ENCODE results near the gene NHS. TPM values are rescaled to one million over a fixed set of nuclear protein-coding genes. Genes with fewer than 3 reads are reported as not detected.

The NHS gene
- polyA plus RNA-seq, 2 donors, result 0.78 to 1.7 TPM

GRCh38 chrX:17456526-17456925 lies 81.5 kb downstream of the NHS start:
- Histone ChIP-seq H3K9me3 (ENCODE audit: control insufficient read depth in 2 of 2, insufficient read depth in 1 of 2, low read depth in 1 of 2, low read length in 1 of 2) (no peaks in the 10 kb centered on the region), H3K27ac (ENCODE audit: low read depth in 2 of 2, low read length in 1 of 2) (no peak overlapping the region), H3K4me3 (ENCODE audit: low read depth in 1 of 2, low read length in 2 of 2) (no peak overlapping the region), H3K4me1 (ENCODE audit: control insufficient read depth in 2 of 2, insufficient read depth in 2 of 2, low read length in 1 of 2) (no peaks in the 10 kb centered on the region), H3K36me3 (ENCODE audit: control insufficient read depth in 2 of 2, insufficient read depth in 2 of 2, low read length in 1 of 2) (no peaks in the 10 kb centered on the region), H3K27me3 (ENCODE audit: control insufficient read depth in 1 of 2, insufficient read depth in 2 of 2, low read length in 2 of 2) (no peaks in the 10 kb centered on the region)
- WGBS, 2 donors, result 63 to 67% methylated on average over 6 of the region's 6 CpGs

GRCh38 chrX:17459008-17459611 lies 84.1 kb downstream of the NHS start:
- Histone ChIP-seq H3K36me3 (ENCODE audit: control insufficient read depth in 2 of 2, insufficient read depth in 2 of 2, low read length in 1 of 2) (no peaks in the 10 kb centered on the region), H3K4me3 (ENCODE audit: low read depth in 1 of 2, low read length in 2 of 2) (no peak overlapping the region), H3K27me3 (ENCODE audit: control insufficient read depth in 1 of 2, insufficient read depth in 2 of 2, low read length in 2 of 2) (no peaks in the 10 kb centered on the region), H3K27ac (ENCODE audit: low read depth in 2 of 2, low read length in 1 of 2) (no peak overlapping the region), H3K9me3 (ENCODE audit: control insufficient read depth in 2 of 2, insufficient read depth in 1 of 2, low read depth in 1 of 2, low read length in 1 of 2) (no peaks in the 10 kb centered on the region), H3K4me1 (ENCODE audit: control insufficient read depth in 2 of 2, insufficient read depth in 2 of 2, low read length in 1 of 2) (no peaks in the 10 kb centered on the region)
- 22 to 46% methylated on average over 4 of the region's 4 CpGs for WGBS, 2 donors

- Histone ChIP-seq H3K27me3 (ENCODE audit: control insufficient read depth in 1 of 2, insufficient read depth in 2 of 2, low read length in 2 of 2) (no peaks in the 10 kb centered on the region), H3K4me3 (ENCODE audit: low read depth in 1 of 2, low read length in 2 of 2) (no peak overlapping the region), H3K27ac (ENCODE audit: low read depth in 2 of 2, low read length in 1 of 2) (no peak overlapping the region), H3K36me3 (ENCODE audit: control insufficient read depth in 2 of 2, insufficient read depth in 2 of 2, low read length in 1 of 2) (no peaks in the 10 kb centered on the region), H3K4me1 (ENCODE audit: control insufficient read depth in 2 of 2, insufficient read depth in 2 of 2, low read length in 1 of 2) (no peaks in the 10 kb centered on the region), H3K9me3 (ENCODE audit: control insufficient read depth in 2 of 2, insufficient read depth in 1 of 2, low read depth in 1 of 2, low read length in 1 of 2) (no peaks in the 10 kb centered on the region)
- 10 to 59% methylated on average over 1 of the region's 1 CpG for WGBS, 2 donors
These were observed 84.7 kb downstream of the NHS start for GRCh38 chrX:17459661-17460060.

GRCh38 chrX:17462881-17463280 lies 87.9 kb downstream of the NHS start:
- 81 to 94% methylated on average over 1 of the region's 1 CpG for WGBS, 2 donors
- no peak overlapping the region for H3K4me3 ChIP-seq (ENCODE audit: low read depth in 1 of 2, low read length in 2 of 2)
- no peaks in the 10 kb centered on the region for H3K27me3 ChIP-seq (ENCODE audit: control insufficient read depth in 1 of 2, insufficient read depth in 2 of 2, low read length in 2 of 2)
- no peaks in the 10 kb centered on the region for H3K4me1 ChIP-seq (ENCODE audit: control insufficient read depth in 2 of 2, insufficient read depth in 2 of 2, low read length in 1 of 2)
- no peaks in the 10 kb centered on the region for H3K36me3 ChIP-seq (ENCODE audit: control insufficient read depth in 2 of 2, insufficient read depth in 2 of 2, low read length in 1 of 2)
- H3K9me3 ChIP-seq (ENCODE audit: control insufficient read depth in 2 of 2, insufficient read depth in 1 of 2, low read depth in 1 of 2, low read length in 1 of 2), result no peaks in the 10 kb centered on the region
- H3K27ac ChIP-seq (ENCODE audit: low read depth in 2 of 2, low read length in 1 of 2), result no peak overlapping the region

- Histone ChIP-seq H3K4me3 (ENCODE audit: low read depth in 1 of 2, low read length in 2 of 2) (no peak overlapping the region), H3K27ac (ENCODE audit: low read depth in 2 of 2, low read length in 1 of 2) (no peak overlapping the region), H3K4me1 (ENCODE audit: control insufficient read depth in 2 of 2, insufficient read depth in 2 of 2, low read length in 1 of 2) (no peaks in the 10 kb centered on the region), H3K27me3 (ENCODE audit: control insufficient read depth in 1 of 2, insufficient read depth in 2 of 2, low read length in 2 of 2) (no peaks in the 10 kb centered on the region), H3K36me3 (ENCODE audit: control insufficient read depth in 2 of 2, insufficient read depth in 2 of 2, low read length in 1 of 2) (no peaks in the 10 kb centered on the region), H3K9me3 (ENCODE audit: control insufficient read depth in 2 of 2, insufficient read depth in 1 of 2, low read depth in 1 of 2, low read length in 1 of 2) (no peaks in the 10 kb centered on the region)
These were observed 89.2 kb downstream of the NHS start for GRCh38 chrX:17464194-17464593.

DNA sequence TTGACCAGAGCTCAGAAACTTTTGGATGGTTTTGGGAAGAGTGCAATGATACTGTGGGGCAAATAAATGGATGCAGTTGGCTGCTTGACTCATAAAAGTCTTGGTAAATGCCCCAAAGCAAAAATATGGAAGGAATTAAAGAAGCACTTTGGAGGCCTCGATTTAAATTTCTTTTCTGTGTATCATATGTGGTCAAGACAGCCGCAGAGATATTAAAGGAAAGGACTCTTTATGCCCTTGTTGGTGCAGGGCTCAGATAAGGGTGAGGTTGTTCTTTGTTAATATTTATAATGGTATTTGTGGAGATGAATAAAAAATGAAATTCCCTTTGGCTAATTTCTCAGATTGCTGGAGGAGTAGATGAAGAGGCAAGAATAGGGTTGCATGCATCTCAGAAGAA lies 90.2 kb downstream of the NHS start:
- H3K36me3 ChIP-seq (ENCODE audit: control insufficient read depth in 2 of 2, insufficient read depth in 2 of 2, low read length in 1 of 2), result no peaks in the 10 kb centered on the region
- no peaks in the 10 kb centered on the region for H3K9me3 ChIP-seq (ENCODE audit: control insufficient read depth in 2 of 2, insufficient read depth in 1 of 2, low read depth in 1 of 2, low read length in 1 of 2)
- WGBS, 2 donors, result 67 to 83% methylated on average over 2 of the region's 2 CpGs
- no peak overlapping the region for H3K4me3 ChIP-seq (ENCODE audit: low read depth in 1 of 2, low read length in 2 of 2)
- H3K4me1 ChIP-seq (ENCODE audit: control insufficient read depth in 2 of 2, insufficient read depth in 2 of 2, low read length in 1 of 2), result no peaks in the 10 kb centered on the region
- H3K27ac ChIP-seq (ENCODE audit: low read depth in 2 of 2, low read length in 1 of 2), result no peak overlapping the region
- no peaks in the 10 kb centered on the region for H3K27me3 ChIP-seq (ENCODE audit: control insufficient read depth in 1 of 2, insufficient read depth in 2 of 2, low read length in 2 of 2)

DNA sequence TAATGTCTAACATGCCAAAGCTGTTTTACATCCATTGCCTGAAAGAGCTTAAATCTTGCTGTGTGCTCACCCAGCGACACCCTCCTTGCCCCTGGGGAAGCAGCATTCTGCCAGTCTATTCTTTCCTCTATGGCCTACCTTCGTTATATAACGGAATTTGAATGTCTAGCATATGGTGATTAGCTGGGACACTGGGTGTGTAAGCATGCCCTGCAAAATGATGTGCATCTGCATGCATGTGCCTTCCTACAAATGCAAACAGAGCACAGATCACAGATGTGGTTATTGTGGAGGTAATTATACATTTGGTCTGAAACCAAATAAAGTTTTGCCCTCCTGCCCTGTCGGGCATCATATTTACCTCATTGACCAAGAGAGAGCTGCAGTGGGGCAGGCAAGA lies 90.8 kb downstream of the NHS start:
- Histone ChIP-seq H3K4me3 (ENCODE audit: low read depth in 1 of 2, low read length in 2 of 2) (no peak overlapping the region), H3K4me1 (ENCODE audit: control insufficient read depth in 2 of 2, insufficient read depth in 2 of 2, low read length in 1 of 2) (no peaks in the 10 kb centered on the region), H3K36me3 (ENCODE audit: control insufficient read depth in 2 of 2, insufficient read depth in 2 of 2, low read length in 1 of 2) (no peaks in the 10 kb centered on the region), H3K27me3 (ENCODE audit: control insufficient read depth in 1 of 2, insufficient read depth in 2 of 2, low read length in 2 of 2) (no peaks in the 10 kb centered on the region), H3K9me3 (ENCODE audit: control insufficient read depth in 2 of 2, insufficient read depth in 1 of 2, low read depth in 1 of 2, low read length in 1 of 2) (no peaks in the 10 kb centered on the region), H3K27ac (ENCODE audit: low read depth in 2 of 2, low read length in 1 of 2) (no peak overlapping the region)
- WGBS, 2 donors, result 77 to 83% methylated on average over 4 of the region's 4 CpGs

DNA sequence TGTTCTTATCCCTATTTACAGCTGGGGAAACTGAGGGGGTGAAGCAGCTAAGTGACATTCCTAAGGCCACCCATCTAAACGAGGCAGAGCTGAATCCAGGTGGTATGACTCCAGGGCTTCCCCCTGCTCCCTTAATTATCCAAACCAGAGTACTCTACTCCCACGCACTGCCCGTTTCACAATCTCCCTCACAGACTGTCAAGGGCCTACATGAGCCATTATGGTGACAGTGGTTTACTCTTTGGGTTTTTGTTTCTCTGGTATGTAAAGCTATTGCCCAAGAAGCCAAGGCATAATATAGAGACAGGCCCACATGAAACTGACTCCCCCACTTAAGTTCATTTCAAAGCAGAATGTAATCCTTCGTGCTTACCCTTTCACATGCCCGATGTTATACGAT lies 95.1 kb downstream of the NHS start:
- no peak overlapping the region for H3K4me3 ChIP-seq (ENCODE audit: low read depth in 1 of 2, low read length in 2 of 2)
- H3K9me3 ChIP-seq (ENCODE audit: control insufficient read depth in 2 of 2, insufficient read depth in 1 of 2, low read depth in 1 of 2, low read length in 1 of 2), result no peaks in the 10 kb centered on the region
- H3K27ac ChIP-seq (ENCODE audit: low read depth in 2 of 2, low read length in 1 of 2), result no peak overlapping the region
- 86 to 89% methylated on average over 6 of the region's 6 CpGs for WGBS, 2 donors
- no peaks in the 10 kb centered on the region for H3K36me3 ChIP-seq (ENCODE audit: control insufficient read depth in 2 of 2, insufficient read depth in 2 of 2, low read length in 1 of 2)
- no peaks in the 10 kb centered on the region for H3K27me3 ChIP-seq (ENCODE audit: control insufficient read depth in 1 of 2, insufficient read depth in 2 of 2, low read length in 2 of 2)
- no peaks in the 10 kb centered on the region for H3K4me1 ChIP-seq (ENCODE audit: control insufficient read depth in 2 of 2, insufficient read depth in 2 of 2, low read length in 1 of 2)

DNA sequence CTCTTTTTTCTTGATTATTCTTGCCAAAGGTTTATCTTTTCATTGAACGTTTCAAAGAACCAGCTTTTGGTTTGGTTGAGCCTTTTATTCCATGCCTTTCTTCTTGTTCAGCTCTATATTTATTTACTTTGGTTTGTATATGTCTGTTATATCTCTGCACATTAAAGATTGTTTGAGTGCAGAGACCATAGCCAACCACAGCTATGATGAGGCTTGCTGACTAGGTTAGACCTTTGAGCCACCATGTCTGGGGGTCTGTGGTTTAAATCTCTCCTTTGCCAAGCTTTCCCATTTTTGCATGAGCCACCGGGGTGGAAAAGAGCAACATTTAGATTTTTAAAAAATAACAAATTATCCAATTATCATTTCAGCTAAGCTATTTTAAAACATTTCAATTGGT lies 96.1 kb downstream of the NHS start:
- H3K9me3 ChIP-seq (ENCODE audit: control insufficient read depth in 2 of 2, insufficient read depth in 1 of 2, low read depth in 1 of 2, low read length in 1 of 2), result no peaks in the 10 kb centered on the region
- H3K4me1 ChIP-seq (ENCODE audit: control insufficient read depth in 2 of 2, insufficient read depth in 2 of 2, low read length in 1 of 2), result no peaks in the 10 kb centered on the region
- H3K27me3 ChIP-seq (ENCODE audit: control insufficient read depth in 1 of 2, insufficient read depth in 2 of 2, low read length in 2 of 2), result no peaks in the 10 kb centered on the region
- no peaks in the 10 kb centered on the region for H3K36me3 ChIP-seq (ENCODE audit: control insufficient read depth in 2 of 2, insufficient read depth in 2 of 2, low read length in 1 of 2)
- WGBS, 2 donors, result 67 to 72% methylated on average over 2 of the region's 2 CpGs
- H3K27ac ChIP-seq (ENCODE audit: low read depth in 2 of 2, low read length in 1 of 2), result no peak overlapping the region
- no peak overlapping the region for H3K4me3 ChIP-seq (ENCODE audit: low read depth in 1 of 2, low read length in 2 of 2)

DNA sequence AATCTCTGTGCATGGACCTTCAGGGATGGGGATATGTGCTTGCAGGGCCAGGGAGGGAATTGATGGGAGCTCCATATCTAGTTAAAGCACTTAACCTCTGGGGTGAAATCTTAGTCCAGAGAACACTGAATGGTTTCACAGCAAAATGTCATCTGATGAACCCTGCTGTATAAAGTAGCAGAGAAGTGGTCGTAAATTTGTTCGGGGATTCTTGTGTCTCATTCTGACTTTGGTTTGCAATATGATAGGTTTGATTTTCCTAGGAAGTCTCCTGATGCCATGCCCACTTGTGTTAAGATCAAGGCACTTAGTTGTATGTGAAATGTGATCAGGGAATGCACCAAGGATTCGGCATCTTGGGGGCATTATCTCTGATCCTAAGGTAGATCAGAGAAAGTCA lies 96.9 kb downstream of the NHS start:
- no peaks in the 10 kb centered on the region for H3K9me3 ChIP-seq (ENCODE audit: control insufficient read depth in 2 of 2, insufficient read depth in 1 of 2, low read depth in 1 of 2, low read length in 1 of 2)
- H3K27me3 ChIP-seq (ENCODE audit: control insufficient read depth in 1 of 2, insufficient read depth in 2 of 2, low read length in 2 of 2), result no peaks in the 10 kb centered on the region
- H3K4me3 ChIP-seq (ENCODE audit: low read depth in 1 of 2, low read length in 2 of 2), result no peak overlapping the region
- no peaks in the 10 kb centered on the region for H3K4me1 ChIP-seq (ENCODE audit: control insufficient read depth in 2 of 2, insufficient read depth in 2 of 2, low read length in 1 of 2)
- H3K36me3 ChIP-seq (ENCODE audit: control insufficient read depth in 2 of 2, insufficient read depth in 2 of 2, low read length in 1 of 2), result no peaks in the 10 kb centered on the region
- 88 to 93% methylated on average over 3 of the region's 3 CpGs for WGBS, 2 donors
- H3K27ac ChIP-seq (ENCODE audit: low read depth in 2 of 2, low read length in 1 of 2), result no peak overlapping the region
